A549 (cell line): ENCODE results near the gene IL17RE.

Experiments
- CHD2 ChIP-seq: fragments of 150-350 bp; IDR thresholded peaks from 2 replicates; pipeline ENCODE4 v1.6.1; 2014; ENCODE audit warnings: low read length; ENCODE audit not compliant: partially characterized antibody
- FOSL2 ChIP-seq, 2 experiments: fragments of 450-650 bp in 1 of 2; fragments of >200 bp in 1 of 2; sonication (Bioruptor Twin) in 1 of 2; formaldehyde crosslinking; IDR thresholded peaks; 2 replicates each; pipeline versions ENCODE4 v1.5.0 to v1.6.1; 2016 to 2020; ENCODE audit warnings: mild to moderate bottlenecking in 1 of 2, moderate library complexity in 1 of 2
- NPAS2 ChIP-seq: fragments of 250-450 bp; sonication (Bioruptor Pico); IDR thresholded peaks from 2 replicates; pipeline ENCODE4 v1.8.0; 2022; ENCODE audit warnings: mild to moderate bottlenecking, moderate library complexity, borderline replicate concordance
- PHF8 ChIP-seq: fragments of 200-600 bp; sonication (generic); IDR thresholded peaks from 2 replicates; pipeline ENCODE4 v1.6.1; 2016; ENCODE audit warnings: low read depth, mild to moderate bottlenecking, antibody characterized with exemption, moderate library complexity, borderline replicate concordance
- POLR2A ChIP-seq: IDR thresholded peaks from 2 replicates; pipeline ENCODE4 v1.6.1; 2012; ENCODE audit warnings: mild to moderate bottlenecking, low read length
- RAD21 ChIP-seq, 2 experiments: fragments of >200 bp in 1 of 2; sonication (Bioruptor Twin) in 1 of 2; formaldehyde crosslinking in 1 of 2; IDR thresholded peaks in 1 of 2; conservative IDR thresholded peaks in 1 of 2; 2 replicates in 1 of 2; 3 replicates in 1 of 2; pipeline ENCODE4 v1.6.1; 2012 to 2018; ENCODE audit warnings: inconsistent platforms in 1 of 2
- USF2 ChIP-seq: fragments of 450-650 bp; IDR thresholded peaks from 2 replicates; pipeline ENCODE4 v1.6.1; 2014; ENCODE audit warnings: antibody characterized with exemption
- TF ChIP-seq, protein P1 (sequence below): fragments of >200 bp; sonication (Bioruptor Twin); formaldehyde crosslinking; IDR thresholded peaks from 3 replicates; pipeline ENCODE4 v1.5.1; 2016
- TF ChIP-seq, protein P2 (sequence below): fragments of 150-350 bp; IDR thresholded peaks from 2 replicates; pipeline ENCODE4 v1.6.1; 2014; ENCODE audit warnings: low read depth, mild to moderate bottlenecking, low read length

GRCh38 chr3:9955611-9956352, 53.1 kb downstream of the IL17RE start:
- TF ChIP-seq, protein P1, sequence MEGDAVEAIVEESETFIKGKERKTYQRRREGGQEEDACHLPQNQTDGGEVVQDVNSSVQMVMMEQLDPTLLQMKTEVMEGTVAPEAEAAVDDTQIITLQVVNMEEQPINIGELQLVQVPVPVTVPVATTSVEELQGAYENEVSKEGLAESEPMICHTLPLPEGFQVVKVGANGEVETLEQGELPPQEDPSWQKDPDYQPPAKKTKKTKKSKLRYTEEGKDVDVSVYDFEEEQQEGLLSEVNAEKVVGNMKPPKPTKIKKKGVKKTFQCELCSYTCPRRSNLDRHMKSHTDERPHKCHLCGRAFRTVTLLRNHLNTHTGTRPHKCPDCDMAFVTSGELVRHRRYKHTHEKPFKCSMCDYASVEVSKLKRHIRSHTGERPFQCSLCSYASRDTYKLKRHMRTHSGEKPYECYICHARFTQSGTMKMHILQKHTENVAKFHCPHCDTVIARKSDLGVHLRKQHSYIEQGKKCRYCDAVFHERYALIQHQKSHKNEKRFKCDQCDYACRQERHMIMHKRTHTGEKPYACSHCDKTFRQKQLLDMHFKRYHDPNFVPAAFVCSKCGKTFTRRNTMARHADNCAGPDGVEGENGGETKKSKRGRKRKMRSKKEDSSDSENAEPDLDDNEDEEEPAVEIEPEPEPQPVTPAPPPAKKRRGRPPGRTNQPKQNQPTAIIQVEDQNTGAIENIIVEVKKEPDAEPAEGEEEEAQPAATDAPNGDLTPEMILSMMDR: no peak
- TF ChIP-seq, protein P2, sequence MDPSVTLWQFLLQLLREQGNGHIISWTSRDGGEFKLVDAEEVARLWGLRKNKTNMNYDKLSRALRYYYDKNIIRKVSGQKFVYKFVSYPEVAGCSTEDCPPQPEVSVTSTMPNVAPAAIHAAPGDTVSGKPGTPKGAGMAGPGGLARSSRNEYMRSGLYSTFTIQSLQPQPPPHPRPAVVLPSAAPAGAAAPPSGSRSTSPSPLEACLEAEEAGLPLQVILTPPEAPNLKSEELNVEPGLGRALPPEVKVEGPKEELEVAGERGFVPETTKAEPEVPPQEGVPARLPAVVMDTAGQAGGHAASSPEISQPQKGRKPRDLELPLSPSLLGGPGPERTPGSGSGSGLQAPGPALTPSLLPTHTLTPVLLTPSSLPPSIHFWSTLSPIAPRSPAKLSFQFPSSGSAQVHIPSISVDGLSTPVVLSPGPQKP: no peak
- TF ChIP-seq POLR2A (no peak), FOSL2 (IDR thresholded peaks at IDR 0.05) (no peak), FOSL2 (CRISPR knock-in tag; IDR thresholded peaks at IDR 0.05) (no peak; the same call in 1 of the 2 replicates), NPAS2 (CRISPR knock-in tag) (no peak), PHF8 (no peak), CHD2 (no peak), RAD21 (conservative IDR thresholded peaks at IDR 0.05 in 1 of 2, IDR thresholded peaks at IDR 0.05 in 1 of 2) (no peak), USF2 (no peak)
